HEK293 (cell line): Measurements from ENCODE around the gene UBFD1.
A peak's percentile ranks its signal among the peaks of the same experiment; 100 is the strongest.

Source experiments
- EGR2 ChIP-seq: fragments of 450-650 bp; formaldehyde crosslinking; IDR thresholded peaks from 2 replicates; pipeline ENCODE4 v1.5.1; 2016; ENCODE audit warnings: low read depth, missing biosample characterization, missing genetic modification characterization
- GLIS2 ChIP-seq: fragments of 450-650 bp; formaldehyde crosslinking; IDR thresholded peaks from 2 replicates; pipeline ENCODE4 v1.5.1; 2016; ENCODE audit warnings: missing biosample characterization, missing genetic modification characterization
- MYNN ChIP-seq: fragments of 450-650 bp; formaldehyde crosslinking; IDR thresholded peaks from 2 replicates; pipeline ENCODE4 v1.5.1; 2016; ENCODE audit warnings: missing biosample characterization, missing genetic modification characterization, borderline replicate concordance
- ZBTB1 ChIP-seq: fragments of 450-650 bp; formaldehyde crosslinking; IDR thresholded peaks from 2 replicates; pipeline ENCODE4 v1.5.1; 2016; ENCODE audit warnings: missing biosample characterization, missing genetic modification characterization
- ZFHX2 ChIP-seq: fragments of 450-650 bp; formaldehyde crosslinking; conservative IDR thresholded peaks from 2 replicates; pipeline ENCODE4 v1.5.1; 2016; ENCODE audit warnings: missing biosample characterization, missing genetic modification characterization
- ZNF366 ChIP-seq: fragments of 450-650 bp; formaldehyde crosslinking; conservative IDR thresholded peaks from 2 replicates; pipeline ENCODE4 v1.5.1; 2016; ENCODE audit warnings: missing biosample characterization, missing genetic modification characterization
- ZNF664 ChIP-seq: fragments of 450-650 bp; formaldehyde crosslinking; IDR thresholded peaks from 2 replicates; pipeline ENCODE4 v1.5.1; 2016; ENCODE audit warnings: missing biosample characterization, missing genetic modification characterization
- ZNF768 ChIP-seq: fragments of 450-650 bp; formaldehyde crosslinking; IDR thresholded peaks from 2 replicates; pipeline ENCODE4 v1.5.1; 2018; ENCODE audit warnings: missing biosample characterization, mild to moderate bottlenecking, missing genetic modification characterization
- TF ChIP-seq, protein P1 (sequence below): fragments of 450-650 bp; formaldehyde crosslinking; IDR thresholded peaks from 2 replicates; pipeline ENCODE4 v1.5.1; 2016; ENCODE audit warnings: missing biosample characterization, missing genetic modification characterization, borderline replicate concordance
- TF ChIP-seq, protein P2 (sequence below): fragments of 450-650 bp; formaldehyde crosslinking; IDR thresholded peaks from 2 replicates; pipeline ENCODE4 v1.5.1; 2016; ENCODE audit warnings: missing biosample characterization, missing genetic modification characterization
- TF ChIP-seq, protein P3 (sequence below): fragments of 450-650 bp; formaldehyde crosslinking; IDR thresholded peaks from 2 replicates; pipeline ENCODE4 v1.5.1; 2017; ENCODE audit warnings: missing biosample characterization, missing genetic modification characterization
- TF ChIP-seq, protein P4 (sequence below): fragments of 450-650 bp; formaldehyde crosslinking; IDR thresholded peaks from 2 replicates; pipeline ENCODE4 v1.5.1; 2016; ENCODE audit warnings: missing biosample characterization, missing genetic modification characterization
- TF ChIP-seq, protein P5 (sequence below): fragments of 450-650 bp; formaldehyde crosslinking; IDR thresholded peaks from 2 replicates; pipeline ENCODE4 v1.5.1; 2016; ENCODE audit warnings: missing biosample characterization, missing genetic modification characterization
- TF ChIP-seq, protein P6 (sequence below): fragments of 450-650 bp; formaldehyde crosslinking; IDR thresholded peaks from 2 replicates; pipeline ENCODE4 v1.5.1; 2016; ENCODE audit warnings: missing biosample characterization, missing genetic modification characterization

Gene UBFD1

DNA sequence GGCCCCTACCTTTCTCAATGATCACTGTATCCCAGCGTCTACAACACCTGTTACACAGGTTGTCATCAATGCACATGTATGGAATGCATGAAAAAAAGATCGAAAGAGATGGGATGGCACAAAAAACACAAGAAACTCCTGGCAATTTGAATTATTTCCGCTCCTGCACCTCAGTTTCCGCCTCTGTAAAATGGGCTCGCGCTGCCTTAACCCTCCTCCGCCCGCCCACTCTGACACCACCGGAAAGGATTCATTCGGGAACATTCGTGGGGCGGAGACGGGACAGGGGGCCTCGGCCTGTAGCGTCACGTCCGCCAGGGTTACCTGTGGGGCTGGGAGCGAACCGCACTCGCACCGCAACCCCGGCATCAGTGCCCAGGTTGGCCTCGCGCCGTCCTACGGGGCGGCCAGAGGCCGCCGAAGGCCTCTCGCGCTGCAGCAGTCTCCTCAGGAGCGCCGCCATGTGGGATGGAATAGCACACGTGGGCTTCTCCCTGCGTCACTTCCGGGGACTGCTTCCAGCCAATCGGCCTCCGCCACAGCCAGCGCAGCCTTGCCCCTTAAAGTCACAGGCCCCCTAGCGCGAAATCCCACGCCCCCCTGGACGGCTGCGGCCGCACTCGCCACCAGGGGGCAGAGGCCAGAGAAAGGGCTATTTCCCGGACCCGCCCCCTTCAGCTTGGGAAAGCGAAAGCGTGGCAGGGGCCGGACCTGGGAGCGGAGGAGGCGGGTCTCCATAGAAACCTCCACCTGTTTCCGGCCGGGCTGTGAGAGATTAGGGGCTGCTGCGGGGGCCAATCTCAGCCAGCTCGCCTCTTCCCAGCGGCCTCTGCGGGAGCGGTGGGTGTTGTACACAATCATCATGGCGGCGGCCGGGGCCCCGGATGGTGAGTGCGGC is at the start of gene UBFD1, which contains the start of gene EARS2 (continued):
- TF ChIP-seq, protein P1, sequence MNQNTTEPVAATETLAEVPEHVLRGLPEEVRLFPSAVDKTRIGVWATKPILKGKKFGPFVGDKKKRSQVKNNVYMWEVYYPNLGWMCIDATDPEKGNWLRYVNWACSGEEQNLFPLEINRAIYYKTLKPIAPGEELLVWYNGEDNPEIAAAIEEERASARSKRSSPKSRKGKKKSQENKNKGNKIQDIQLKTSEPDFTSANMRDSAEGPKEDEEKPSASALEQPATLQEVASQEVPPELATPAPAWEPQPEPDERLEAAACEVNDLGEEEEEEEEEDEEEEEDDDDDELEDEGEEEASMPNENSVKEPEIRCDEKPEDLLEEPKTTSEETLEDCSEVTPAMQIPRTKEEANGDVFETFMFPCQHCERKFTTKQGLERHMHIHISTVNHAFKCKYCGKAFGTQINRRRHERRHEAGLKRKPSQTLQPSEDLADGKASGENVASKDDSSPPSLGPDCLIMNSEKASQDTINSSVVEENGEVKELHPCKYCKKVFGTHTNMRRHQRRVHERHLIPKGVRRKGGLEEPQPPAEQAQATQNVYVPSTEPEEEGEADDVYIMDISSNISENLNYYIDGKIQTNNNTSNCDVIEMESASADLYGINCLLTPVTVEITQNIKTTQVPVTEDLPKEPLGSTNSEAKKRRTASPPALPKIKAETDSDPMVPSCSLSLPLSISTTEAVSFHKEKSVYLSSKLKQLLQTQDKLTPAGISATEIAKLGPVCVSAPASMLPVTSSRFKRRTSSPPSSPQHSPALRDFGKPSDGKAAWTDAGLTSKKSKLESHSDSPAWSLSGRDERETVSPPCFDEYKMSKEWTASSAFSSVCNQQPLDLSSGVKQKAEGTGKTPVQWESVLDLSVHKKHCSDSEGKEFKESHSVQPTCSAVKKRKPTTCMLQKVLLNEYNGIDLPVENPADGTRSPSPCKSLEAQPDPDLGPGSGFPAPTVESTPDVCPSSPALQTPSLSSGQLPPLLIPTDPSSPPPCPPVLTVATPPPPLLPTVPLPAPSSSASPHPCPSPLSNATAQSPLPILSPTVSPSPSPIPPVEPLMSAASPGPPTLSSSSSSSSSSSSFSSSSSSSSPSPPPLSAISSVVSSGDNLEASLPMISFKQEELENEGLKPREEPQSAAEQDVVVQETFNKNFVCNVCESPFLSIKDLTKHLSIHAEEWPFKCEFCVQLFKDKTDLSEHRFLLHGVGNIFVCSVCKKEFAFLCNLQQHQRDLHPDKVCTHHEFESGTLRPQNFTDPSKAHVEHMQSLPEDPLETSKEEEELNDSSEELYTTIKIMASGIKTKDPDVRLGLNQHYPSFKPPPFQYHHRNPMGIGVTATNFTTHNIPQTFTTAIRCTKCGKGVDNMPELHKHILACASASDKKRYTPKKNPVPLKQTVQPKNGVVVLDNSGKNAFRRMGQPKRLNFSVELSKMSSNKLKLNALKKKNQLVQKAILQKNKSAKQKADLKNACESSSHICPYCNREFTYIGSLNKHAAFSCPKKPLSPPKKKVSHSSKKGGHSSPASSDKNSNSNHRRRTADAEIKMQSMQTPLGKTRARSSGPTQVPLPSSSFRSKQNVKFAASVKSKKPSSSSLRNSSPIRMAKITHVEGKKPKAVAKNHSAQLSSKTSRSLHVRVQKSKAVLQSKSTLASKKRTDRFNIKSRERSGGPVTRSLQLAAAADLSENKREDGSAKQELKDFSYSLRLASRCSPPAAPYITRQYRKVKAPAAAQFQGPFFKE: no peak
- TF ChIP-seq, protein P2, sequence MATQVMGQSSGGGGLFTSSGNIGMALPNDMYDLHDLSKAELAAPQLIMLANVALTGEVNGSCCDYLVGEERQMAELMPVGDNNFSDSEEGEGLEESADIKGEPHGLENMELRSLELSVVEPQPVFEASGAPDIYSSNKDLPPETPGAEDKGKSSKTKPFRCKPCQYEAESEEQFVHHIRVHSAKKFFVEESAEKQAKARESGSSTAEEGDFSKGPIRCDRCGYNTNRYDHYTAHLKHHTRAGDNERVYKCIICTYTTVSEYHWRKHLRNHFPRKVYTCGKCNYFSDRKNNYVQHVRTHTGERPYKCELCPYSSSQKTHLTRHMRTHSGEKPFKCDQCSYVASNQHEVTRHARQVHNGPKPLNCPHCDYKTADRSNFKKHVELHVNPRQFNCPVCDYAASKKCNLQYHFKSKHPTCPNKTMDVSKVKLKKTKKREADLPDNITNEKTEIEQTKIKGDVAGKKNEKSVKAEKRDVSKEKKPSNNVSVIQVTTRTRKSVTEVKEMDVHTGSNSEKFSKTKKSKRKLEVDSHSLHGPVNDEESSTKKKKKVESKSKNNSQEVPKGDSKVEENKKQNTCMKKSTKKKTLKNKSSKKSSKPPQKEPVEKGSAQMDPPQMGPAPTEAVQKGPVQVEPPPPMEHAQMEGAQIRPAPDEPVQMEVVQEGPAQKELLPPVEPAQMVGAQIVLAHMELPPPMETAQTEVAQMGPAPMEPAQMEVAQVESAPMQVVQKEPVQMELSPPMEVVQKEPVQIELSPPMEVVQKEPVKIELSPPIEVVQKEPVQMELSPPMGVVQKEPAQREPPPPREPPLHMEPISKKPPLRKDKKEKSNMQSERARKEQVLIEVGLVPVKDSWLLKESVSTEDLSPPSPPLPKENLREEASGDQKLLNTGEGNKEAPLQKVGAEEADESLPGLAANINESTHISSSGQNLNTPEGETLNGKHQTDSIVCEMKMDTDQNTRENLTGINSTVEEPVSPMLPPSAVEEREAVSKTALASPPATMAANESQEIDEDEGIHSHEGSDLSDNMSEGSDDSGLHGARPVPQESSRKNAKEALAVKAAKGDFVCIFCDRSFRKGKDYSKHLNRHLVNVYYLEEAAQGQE (tag by site-specific recombination): peak; percentile 12; the same call in 1 of the 2 replicates
- TF ChIP-seq, protein P3, sequence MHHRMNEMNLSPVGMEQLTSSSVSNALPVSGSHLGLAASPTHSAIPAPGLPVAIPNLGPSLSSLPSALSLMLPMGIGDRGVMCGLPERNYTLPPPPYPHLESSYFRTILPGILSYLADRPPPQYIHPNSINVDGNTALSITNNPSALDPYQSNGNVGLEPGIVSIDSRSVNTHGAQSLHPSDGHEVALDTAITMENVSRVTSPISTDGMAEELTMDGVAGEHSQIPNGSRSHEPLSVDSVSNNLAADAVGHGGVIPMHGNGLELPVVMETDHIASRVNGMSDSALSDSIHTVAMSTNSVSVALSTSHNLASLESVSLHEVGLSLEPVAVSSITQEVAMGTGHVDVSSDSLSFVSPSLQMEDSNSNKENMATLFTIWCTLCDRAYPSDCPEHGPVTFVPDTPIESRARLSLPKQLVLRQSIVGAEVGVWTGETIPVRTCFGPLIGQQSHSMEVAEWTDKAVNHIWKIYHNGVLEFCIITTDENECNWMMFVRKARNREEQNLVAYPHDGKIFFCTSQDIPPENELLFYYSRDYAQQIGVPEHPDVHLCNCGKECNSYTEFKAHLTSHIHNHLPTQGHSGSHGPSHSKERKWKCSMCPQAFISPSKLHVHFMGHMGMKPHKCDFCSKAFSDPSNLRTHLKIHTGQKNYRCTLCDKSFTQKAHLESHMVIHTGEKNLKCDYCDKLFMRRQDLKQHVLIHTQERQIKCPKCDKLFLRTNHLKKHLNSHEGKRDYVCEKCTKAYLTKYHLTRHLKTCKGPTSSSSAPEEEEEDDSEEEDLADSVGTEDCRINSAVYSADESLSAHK (tag by site-specific recombination): peak; percentile 39; the same call in 1 of the 2 replicates
- TF ChIP-seq ZNF664 (tag by site-specific recombination): no peak
- TF ChIP-seq, protein P4, sequence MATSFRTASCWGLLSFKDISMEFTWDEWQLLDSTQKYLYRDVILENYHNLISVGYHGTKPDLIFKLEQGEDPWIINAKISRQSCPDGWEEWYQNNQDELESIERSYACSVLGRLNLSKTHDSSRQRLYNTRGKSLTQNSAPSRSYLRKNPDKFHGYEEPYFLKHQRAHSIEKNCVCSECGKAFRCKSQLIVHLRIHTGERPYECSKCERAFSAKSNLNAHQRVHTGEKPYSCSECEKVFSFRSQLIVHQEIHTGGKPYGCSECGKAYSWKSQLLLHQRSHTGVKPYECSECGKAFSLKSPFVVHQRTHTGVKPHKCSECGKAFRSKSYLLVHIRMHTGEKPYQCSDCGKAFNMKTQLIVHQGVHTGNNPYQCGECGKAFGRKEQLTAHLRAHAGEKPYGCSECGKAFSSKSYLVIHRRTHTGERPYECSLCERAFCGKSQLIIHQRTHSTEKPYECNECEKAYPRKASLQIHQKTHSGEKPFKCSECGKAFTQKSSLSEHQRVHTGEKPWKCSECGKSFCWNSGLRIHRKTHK (tag by site-specific recombination): no peak
- TF ChIP-seq ZNF768 (tag by site-specific recombination): no peak
- no peak; the same call in 1 of the 2 replicates for TF ChIP-seq ZBTB1 (tag by site-specific recombination)
- peak; percentile 65 for TF ChIP-seq ZFHX2 (tag by site-specific recombination)
- TF ChIP-seq MYNN: no peak
- TF ChIP-seq ZNF366 (tag by site-specific recombination): no peak
- TF ChIP-seq GLIS2 (tag by site-specific recombination): peak; percentile 99
- TF ChIP-seq, protein P5, sequence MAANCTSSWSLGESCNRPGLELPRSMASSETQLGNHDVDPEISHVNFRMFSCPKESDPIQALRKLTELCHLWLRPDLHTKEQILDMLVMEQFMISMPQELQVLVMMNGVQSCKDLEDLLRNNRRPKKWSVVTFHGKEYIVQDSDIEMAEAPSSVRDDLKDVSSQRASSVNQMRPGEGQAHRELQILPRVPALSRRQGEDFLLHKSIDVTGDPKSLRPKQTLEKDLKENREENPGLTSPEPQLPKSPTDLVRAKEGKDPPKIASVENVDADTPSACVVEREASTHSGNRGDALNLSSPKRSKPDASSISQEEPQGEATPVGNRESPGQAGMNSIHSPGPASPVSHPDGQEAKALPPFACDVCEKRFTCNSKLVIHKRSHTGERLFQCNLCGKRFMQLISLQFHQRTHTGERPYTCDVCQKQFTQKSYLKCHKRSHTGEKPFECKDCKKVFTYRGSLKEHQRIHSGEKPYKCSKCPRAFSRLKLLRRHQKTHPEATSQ (tag by site-specific recombination): peak; percentile 66; the same call in 1 of the 2 replicates
- TF ChIP-seq EGR2 (tag by site-specific recombination): peak; percentile 70
- TF ChIP-seq, protein P6, sequence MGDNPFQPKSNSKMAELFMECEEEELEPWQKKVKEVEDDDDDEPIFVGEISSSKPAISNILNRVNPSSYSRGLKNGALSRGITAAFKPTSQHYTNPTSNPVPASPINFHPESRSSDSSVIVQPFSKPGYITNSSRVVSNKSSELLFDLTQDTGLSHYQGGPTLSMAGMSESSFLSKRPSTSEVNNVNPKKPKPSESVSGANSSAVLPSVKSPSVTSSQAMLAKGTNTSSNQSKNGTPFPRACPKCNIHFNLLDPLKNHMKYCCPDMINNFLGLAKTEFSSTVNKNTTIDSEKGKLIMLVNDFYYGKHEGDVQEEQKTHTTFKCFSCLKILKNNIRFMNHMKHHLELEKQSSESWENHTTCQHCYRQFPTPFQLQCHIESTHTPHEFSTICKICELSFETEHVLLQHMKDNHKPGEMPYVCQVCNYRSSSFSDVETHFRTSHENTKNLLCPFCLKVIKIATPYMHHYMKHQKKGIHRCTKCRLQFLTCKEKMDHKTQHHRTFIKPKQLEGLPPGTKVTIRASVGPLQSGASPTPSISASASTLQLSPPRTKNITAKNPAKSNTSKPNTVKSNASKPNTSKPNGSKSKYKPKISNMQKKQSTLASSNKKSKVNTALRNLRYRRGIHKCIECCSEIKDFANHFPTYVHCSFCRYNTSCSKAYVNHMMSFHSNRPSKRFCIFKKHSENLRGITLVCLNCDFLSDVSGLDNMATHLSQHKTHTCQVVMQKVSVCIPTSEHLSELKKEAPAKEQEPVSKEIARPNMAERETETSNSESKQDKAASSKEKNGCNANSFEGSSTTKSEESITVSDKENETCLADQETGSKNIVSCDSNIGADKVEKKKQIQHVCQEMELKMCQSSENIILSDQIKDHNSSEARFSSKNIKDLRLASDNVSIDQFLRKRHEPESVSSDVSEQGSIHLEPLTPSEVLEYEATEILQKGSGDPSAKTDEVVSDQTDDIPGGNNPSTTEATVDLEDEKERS (tag by site-specific recombination): peak; percentile 4; the same call in 1 of the 2 replicates
